ENCODE results near the gene TEF. TPM values are rescaled to one million over a fixed set of nuclear protein-coding genes. Genes with fewer than 3 reads are reported as not detected.

The TEF gene
- total RNA-seq, 1 donor from 2014 or later, result 8.9 TPM

Small RNA genes within 50 kb of the gene (small RNA-seq; reads per million reads assigned to genes)
- not detected for gene RNU6-495P (ENCODE audit: low replicate concordance)

Other genes with a start within 250 kb of the TEF start
- gene L3MBTL2, start 176.6 kb upstream of the TEF start, total RNA-seq, result 12.0 TPM
- 2.8 TPM for gene CHADL, start 141.0 kb upstream of the TEF start, total RNA-seq
- gene RANGAP1, start 95.8 kb upstream of the TEF start, total RNA-seq, result 26.9 TPM
- 28.5 TPM for gene ZC3H7B, start 80.4 kb upstream of the TEF start, total RNA-seq
- 21.4 TPM for gene TOB2, start 64.9 kb downstream of the TEF start, total RNA-seq
- gene PHF5A, start 86.8 kb downstream of the TEF start, total RNA-seq, result 33.1 TPM
- gene ACO2, start 87.2 kb downstream of the TEF start, total RNA-seq, result 55.6 TPM
- 7.8 TPM for gene POLR3H, start 162.5 kb downstream of the TEF start, total RNA-seq
- 0.49 TPM for gene CSDC2, start 179.1 kb downstream of the TEF start, total RNA-seq
- gene PMM1, start 207.9 kb downstream of the TEF start, total RNA-seq, result 13.9 TPM
- 10.2 TPM for gene DESI1, start 239.1 kb downstream of the TEF start, total RNA-seq
- gene XRCC6, start 239.4 kb downstream of the TEF start, total RNA-seq, result 191 TPM

Data from skin of body (tissue), 2 donors.